ENCODE measurements around the gene DHX58. TPM values are rescaled to one million over a fixed set of nuclear protein-coding genes. Genes with fewer than 3 reads are reported as not detected.

The DHX58 gene
- total and polyA plus RNA-seq, 2 donors from 2014 or later = 22.1 to 27.5 TPM

DNA sequence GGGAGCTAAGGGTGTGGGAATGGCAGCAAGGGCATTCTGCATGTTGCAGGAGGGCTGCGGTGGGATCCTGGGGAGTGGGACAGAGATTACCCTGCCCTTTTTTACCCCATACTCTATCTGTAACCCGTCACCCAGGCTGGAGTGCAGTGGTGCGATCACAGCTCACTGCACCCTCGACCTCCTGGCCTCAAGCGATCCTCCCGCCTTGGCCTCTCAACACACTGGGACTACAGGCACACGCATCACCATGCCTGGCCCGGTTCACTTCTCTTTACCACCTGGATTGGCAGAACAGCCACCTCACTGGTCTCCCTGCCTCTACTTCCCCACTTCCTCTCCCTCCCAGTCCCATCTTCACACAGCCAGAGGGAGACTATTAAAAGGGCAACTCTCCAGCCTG lies 23.8 kb downstream of the DHX58 start:
- H3K9ac ChIP-seq (ENCODE audit: low read length in 3 of 3) = no peak overlapping the region
- no peak overlapping the region for H3K4me3 ChIP-seq (ENCODE audit: low read length in 3 of 3)
- no peaks in the 10 kb centered on the region for H3K9me3 ChIP-seq (ENCODE audit: control insufficient read depth in 2 of 3, insufficient read depth in 1 of 3, low read length in 3 of 3)
- H3K27ac ChIP-seq (ENCODE audit: low read depth in 2 of 2, low read length in 2 of 2) = no peak overlapping the region
- DNase-seq (no peak), FAIRE-seq (no peak)
- intact Hi-C loops (cut with DNase I) = no loop called here
- TF ChIP-seq, protein P1, sequence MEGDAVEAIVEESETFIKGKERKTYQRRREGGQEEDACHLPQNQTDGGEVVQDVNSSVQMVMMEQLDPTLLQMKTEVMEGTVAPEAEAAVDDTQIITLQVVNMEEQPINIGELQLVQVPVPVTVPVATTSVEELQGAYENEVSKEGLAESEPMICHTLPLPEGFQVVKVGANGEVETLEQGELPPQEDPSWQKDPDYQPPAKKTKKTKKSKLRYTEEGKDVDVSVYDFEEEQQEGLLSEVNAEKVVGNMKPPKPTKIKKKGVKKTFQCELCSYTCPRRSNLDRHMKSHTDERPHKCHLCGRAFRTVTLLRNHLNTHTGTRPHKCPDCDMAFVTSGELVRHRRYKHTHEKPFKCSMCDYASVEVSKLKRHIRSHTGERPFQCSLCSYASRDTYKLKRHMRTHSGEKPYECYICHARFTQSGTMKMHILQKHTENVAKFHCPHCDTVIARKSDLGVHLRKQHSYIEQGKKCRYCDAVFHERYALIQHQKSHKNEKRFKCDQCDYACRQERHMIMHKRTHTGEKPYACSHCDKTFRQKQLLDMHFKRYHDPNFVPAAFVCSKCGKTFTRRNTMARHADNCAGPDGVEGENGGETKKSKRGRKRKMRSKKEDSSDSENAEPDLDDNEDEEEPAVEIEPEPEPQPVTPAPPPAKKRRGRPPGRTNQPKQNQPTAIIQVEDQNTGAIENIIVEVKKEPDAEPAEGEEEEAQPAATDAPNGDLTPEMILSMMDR (IDR thresholded peaks at IDR 0.05; ENCODE audit: borderline replicate concordance, extremely low read depth, insufficient read depth) = no peak
- H3K4me1 ChIP-seq (ENCODE audit: control insufficient read depth in 2 of 3, insufficient read depth in 2 of 3, low read depth in 1 of 3, low read length in 3 of 3) = no peaks in the 10 kb centered on the region
- no peaks in the 10 kb centered on the region for H3K36me3 ChIP-seq (ENCODE audit: control insufficient read depth in 2 of 3, insufficient read depth in 3 of 3, low read length in 3 of 3)
- H3K27me3 ChIP-seq (ENCODE audit: control insufficient read depth, insufficient read depth, low read length) = no peaks in the 10 kb centered on the region

DNA sequence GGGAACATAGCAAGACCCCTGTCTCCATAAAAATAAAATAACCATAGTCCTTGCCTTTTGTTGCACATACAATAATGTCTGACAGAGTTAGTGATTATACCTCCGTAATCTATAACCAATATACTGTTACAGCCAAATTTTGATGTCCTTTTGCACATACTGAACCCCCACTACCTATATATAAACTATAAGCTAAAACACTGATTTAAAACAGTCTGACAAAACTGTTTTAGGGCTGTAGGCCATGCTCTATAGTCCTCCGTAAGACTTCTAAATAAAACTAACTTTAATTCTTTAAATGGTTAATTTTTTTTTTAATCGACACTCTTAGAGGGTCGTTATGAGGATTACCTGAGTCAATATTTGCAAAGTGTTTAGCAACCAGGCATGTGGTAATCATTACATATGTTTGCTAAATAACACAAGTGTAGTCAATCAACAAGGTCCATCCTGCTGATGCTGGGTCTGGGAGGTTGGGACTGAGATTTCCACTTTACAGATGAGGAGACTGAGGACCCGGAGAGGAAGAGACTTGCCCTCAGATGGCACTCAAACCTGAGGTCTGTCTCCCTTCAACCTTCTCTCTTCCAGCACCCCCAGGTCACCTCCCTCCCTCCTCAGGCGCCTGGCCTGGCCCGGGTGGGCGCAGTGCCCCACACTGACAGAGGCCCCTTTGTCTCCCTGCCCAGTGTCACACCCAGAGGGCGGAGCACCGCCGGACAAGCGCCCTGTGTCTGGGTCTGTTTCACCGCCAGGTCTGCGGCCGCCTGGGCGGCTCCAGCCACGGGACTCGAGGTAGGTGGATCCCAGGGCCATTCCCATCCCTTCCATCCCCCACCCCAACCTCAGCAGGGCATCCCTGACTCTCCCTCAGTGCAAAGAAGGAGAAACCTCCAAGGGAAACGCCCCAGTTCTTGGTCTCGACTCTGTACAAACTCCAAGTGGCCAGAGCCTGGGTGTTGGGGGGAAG lies 24.5 kb downstream of the DHX58 start:
- FAIRE-seq (no peak), DNase-seq (no peak)
- Histone ChIP-seq H3K4me1 (ENCODE audit: control insufficient read depth in 2 of 3, insufficient read depth in 2 of 3, low read depth in 1 of 3, low read length in 3 of 3) (no peaks in the 10 kb centered on the region), H3K36me3 (ENCODE audit: control insufficient read depth in 2 of 3, insufficient read depth in 3 of 3, low read length in 3 of 3) (no peaks in the 10 kb centered on the region), H3K27me3 (ENCODE audit: control insufficient read depth, insufficient read depth, low read length) (no peaks in the 10 kb centered on the region), H3K9ac (ENCODE audit: low read length in 3 of 3) (no peak overlapping the region), H3K27ac (ENCODE audit: low read depth in 2 of 2, low read length in 2 of 2) (no peak overlapping the region), H3K9me3 (ENCODE audit: control insufficient read depth in 2 of 3, insufficient read depth in 1 of 3, low read length in 3 of 3) (no peaks in the 10 kb centered on the region), H3K4me3 (ENCODE audit: low read length in 3 of 3) (no peak overlapping the region)
- TF ChIP-seq, protein P1 (IDR thresholded peaks at IDR 0.05; ENCODE audit: borderline replicate concordance, extremely low read depth, insufficient read depth) = no peak
- intact Hi-C loops (cut with DNase I) = no loop called here

DNA sequence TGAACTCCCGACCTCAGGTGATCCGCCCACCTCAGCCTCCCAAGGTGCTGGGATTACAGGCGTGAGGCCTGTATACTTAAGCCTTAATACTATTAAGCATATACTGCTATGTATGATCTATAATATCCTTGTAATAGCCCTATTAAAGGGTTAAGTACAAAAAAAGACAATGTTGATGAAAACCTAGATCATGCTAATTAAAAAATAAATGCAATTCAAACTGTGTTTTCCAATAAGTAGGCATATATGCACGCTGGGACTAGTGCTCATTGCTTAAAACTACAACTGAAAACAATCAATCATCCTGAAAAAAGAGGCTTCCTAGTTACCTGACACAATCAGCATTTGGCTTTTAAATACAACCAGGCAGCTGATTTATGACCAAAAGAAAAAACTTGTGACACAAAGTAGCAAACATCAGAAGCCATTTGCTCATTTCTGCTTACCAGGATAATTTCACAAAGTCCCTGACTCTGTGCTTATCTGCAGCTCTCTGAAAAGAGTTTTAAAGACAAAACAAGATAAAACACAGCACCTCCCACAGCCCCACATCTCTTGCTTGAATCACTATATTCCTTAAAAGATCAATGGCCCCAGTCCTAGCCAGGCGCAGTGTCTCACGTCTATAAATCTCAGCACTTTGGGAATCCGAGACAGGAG lies 25.3 kb downstream of the DHX58 start:
- no peaks in the 10 kb centered on the region for H3K4me1 ChIP-seq (ENCODE audit: control insufficient read depth in 2 of 3, insufficient read depth in 2 of 3, low read depth in 1 of 3, low read length in 3 of 3)
- H3K9me3 ChIP-seq (ENCODE audit: control insufficient read depth in 2 of 3, insufficient read depth in 1 of 3, low read length in 3 of 3) = no peaks in the 10 kb centered on the region
- no peaks in the 10 kb centered on the region for H3K27me3 ChIP-seq (ENCODE audit: control insufficient read depth, insufficient read depth, low read length)
- no peak overlapping the region for H3K27ac ChIP-seq (ENCODE audit: low read depth in 2 of 2, low read length in 2 of 2)
- intact Hi-C loops (cut with DNase I) = no loop called here
- no peaks in the 10 kb centered on the region for H3K36me3 ChIP-seq (ENCODE audit: control insufficient read depth in 2 of 3, insufficient read depth in 3 of 3, low read length in 3 of 3)
- no peak for FAIRE-seq
- TF ChIP-seq, protein P1 (IDR thresholded peaks at IDR 0.05; ENCODE audit: borderline replicate concordance, extremely low read depth, insufficient read depth) = no peak
- no peak overlapping the region for H3K4me3 ChIP-seq (ENCODE audit: low read length in 3 of 3)
- no peak overlapping the region for H3K9ac ChIP-seq (ENCODE audit: low read length in 3 of 3)
- no peak for DNase-seq
